COLO668 (cell line): ENCODE data around the gene GK.
"Not testable (repeated sequence)": the region's sequence is repeated elsewhere in the genome, so short reads cannot be mapped to it uniquely, and the experiment has no call there.

Experiments used
- DNase-seq: peaks from one replicate; lab custom pipeline; 2025; ENCODE audit not compliant: unreplicated experiment; lab: John Stamatoyannopoulos, UW

Gene GK

DNA sequence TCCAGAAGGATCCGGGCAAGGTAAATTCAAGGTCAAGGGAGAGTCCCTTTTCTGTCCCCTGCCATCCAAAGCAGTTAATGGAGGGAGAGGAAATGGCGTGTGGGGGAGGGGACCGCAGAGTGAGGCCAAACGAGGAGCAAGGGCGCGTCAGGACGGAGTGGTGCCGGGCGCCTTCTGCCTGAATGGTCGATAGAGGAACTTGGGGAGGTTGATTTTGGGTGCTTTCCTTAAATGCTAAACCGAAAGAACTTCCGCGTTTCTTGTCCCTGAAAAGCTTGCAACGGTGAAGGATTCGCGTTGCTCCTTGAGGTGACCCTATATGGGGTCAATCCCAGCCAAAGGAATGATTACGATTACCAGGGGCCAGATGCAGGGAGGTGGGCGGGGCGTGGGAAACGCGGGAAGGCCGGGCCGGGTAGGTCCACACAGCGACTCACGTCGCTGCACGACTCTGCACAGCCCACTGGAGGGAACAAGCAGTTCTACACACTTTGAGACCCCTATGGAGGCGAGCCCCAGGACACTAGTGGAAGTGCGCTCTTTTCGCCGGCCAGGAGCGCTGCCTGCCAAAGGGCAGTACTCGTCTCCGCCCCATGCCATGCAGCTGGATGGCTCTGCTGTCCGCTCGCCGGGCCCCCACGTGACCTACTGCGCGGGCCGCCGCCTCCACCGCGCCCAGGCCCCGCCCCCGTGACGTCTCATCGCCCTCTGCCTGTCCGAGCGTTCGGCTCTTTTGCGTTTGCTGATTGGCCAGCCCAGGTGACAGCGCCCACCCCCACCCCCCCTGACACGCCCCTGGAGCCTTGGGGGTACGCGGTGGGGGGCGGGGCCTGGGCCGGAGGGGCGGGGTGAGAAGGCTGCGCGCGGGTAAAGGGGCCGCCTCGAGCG is 452 bp upstream of the GK start:
- peak; percentile 94 for DNase-seq

DNA sequence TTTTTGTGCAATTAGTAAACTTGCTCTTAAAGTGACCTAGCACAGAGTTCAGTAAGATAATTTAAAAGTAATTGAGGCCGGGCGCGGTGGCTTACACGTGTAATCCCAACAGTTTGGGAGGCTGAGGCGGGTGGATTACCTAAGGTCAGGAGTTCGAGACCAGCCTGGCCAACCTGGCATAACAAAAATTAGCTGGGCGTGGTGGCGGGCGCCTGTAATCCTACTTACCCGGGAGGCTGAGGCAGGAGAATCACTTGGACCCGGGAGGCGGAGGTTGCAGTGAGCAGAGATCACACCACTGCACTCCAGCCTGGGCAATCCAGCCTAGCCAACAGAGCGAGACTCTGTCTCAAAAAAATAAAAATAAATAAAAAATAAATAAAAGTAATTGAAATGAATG is 1.2 kb downstream of the GK start:
- not testable (repeated sequence) for DNase-seq

DNA sequence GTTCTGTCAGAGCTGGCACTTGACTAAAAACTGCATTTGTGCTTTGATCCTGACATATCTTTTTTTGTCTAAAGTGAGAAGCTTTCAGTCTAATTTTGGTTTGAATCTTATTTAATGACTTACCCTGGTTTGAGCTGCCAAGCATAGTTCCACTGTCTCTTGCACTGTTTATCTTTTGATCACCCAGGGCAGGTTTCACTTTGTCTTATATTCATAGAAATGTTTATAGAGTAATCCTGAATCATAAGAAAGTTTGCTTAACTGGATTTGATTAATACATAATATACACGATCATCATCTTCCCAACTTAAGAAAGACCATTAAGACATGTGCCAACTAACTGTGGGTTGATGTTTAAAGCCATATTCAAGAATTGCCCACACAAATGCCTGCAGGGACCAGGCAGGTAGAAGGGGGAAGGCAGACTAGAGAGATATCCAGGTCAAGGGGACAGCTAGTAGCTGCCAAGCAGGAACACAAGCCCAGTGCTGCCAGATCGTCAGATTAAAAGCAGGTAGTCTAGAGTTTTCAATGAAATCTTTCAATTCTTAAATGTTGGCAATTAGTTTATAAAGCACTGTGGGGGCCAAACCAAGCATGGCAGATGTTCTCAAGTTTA is 1.9 kb downstream of the GK start:
- DNase-seq, result no peak

DNA sequence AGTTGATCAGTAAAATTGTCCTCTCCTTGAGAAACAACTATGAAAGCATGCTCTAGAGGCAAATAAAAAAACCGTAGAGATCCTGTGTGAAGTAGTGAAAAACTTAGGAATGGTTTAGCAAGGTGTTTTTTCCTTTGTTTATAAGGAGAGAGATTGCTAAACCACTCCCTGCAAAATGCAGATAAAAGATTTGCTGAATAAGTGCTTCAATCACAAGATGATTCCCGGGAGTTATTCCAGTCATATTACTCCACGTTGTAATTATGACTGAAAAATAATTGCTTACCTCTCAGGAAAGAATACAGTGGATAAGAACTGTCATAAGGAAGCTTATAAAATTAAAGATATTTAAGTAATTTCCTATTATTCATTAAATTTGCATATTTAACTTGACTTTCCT is 2.8 kb downstream of the GK start:
- no peak for DNase-seq

DNA sequence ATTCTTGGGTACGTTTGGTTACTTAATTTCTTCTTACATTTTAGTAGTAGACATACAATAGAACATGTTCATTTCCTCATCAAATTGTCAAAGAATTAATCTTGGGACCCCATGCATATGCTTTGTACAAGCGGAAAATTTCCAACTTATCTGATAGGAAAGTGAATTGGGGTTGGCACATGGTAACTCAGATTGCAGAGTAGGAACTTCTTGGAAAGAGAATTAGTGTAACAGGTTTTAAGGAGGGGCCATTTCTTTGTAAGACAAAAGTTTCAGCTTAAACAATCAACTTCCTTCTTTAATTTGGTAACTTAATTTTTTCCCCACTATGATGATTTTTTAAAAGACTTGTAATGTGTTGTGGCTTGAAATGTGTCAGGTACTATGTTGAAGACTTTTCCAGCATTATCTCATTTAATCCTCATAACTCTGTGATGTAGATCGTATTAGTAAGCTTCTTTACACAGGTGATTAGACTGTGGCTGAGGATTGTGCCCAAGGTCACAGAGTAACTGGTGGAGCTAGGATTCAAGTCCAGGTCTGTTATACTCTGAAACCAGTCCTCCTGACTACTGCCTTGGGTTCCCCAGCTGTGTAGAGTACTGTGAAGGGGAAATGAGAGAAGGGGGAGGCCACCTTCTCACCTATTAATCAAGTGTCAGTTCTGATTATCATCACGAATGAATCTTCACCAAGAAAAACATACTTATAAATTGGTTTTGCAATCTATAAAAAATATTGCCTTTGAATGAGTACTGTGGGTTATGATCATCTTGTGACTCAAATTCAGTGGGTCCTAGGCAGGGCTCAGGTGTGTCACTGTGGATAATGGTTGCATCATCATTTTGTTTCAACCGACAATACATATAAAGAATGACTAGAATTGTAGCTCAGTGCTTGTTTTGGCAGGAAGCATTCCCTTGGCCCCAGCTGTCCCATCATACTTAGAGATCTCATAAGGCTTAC is 4.3 kb downstream of the GK start:
- no peak for DNase-seq

DNA sequence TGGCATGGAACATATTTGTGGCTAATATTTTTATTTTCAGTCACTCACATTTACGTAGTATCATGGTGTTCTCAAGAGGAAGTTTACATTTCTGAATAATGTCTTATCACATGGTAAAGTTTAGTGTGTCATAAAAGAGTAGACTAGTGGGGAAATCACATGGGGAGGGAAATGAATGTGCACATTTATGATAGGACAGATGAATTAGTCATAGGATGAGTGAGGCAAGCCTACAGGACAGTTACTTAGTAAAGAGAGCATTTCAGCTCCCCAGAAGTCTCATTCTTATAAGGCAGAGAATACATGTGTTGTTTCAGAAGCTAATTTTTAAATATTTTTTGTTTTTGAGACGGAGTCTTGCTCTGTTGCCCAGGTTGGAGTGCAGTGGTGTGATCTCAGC is 6.2 kb downstream of the GK start:
- no peak for DNase-seq

DNA sequence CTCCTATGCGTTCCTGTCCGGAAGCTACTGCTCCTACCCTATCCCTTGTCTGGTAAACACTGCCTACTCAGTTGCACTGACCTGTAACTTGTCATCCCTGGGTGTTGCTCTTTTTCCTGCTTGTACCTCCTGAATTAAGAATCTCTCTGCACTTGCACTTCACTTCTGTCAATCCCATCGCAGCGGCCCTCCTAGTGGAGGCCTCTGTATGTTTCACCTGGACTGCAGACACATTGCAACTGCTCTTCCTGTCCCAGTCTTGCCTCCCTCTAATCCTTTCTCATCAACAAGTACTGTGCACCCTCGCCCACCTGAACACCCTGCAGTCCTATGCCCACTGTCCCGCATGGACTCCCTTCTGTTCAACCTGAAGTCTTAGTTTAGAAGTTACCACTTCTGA is 8.0 kb downstream of the GK start:
- DNase-seq, result no peak

DNA sequence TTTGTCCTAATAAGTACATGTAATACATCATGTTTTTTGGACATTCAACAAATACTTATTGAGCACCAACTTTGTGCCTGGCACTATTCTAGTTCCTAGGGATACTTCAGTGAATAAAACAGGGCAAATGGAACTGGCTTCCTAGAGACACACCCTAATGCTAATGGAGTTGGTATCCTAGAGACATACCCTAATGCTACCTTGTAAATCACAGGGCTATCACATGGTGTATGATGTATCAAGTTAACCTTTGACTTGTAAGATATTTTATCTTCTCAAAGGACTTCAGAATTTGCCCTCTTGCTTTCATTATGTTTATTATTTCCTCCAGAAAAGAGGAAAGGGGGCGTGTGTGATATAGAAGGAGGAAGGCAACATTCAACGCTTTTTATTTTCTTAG is 10.1 kb downstream of the GK start:
- no peak for DNase-seq

DNA sequence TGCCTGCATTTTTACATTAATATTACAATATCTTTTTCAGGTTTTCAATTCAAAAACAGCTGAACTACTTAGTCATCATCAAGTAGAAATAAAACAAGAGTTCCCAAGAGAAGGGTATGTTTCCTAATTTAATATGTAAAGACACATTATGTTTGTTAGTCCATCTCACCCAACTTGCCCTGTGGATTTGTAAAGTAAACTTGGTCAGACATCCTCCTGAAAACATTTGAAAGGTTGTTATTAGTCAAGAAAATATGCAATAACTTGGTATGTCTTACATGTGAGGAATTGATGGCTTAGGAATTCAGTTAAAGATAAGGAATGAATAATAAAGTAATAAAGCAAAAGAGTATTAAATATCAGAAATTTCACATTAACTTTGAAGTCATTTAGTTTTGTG is 12.2 kb downstream of the GK start:
- DNase-seq, result no peak

DNA sequence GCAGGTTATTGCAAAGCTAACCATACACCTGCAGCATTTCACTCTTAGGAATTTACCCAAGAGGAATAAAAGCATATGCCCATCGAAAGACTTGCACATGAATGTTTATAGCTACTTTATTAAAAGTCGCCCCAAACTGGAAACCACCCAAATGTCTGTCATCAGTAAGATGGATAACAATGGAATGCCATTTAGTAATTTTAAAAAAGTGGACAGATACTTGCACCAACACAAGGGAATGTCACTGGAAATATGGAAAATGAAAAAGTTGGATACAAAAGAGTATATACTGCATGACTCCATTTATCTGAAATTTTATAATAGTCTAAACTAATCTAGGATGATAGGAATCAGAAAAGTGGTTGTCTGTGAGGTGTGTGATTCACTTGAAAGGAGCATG is 12.9 kb downstream of the GK start:
- DNase-seq, result no peak

DNA sequence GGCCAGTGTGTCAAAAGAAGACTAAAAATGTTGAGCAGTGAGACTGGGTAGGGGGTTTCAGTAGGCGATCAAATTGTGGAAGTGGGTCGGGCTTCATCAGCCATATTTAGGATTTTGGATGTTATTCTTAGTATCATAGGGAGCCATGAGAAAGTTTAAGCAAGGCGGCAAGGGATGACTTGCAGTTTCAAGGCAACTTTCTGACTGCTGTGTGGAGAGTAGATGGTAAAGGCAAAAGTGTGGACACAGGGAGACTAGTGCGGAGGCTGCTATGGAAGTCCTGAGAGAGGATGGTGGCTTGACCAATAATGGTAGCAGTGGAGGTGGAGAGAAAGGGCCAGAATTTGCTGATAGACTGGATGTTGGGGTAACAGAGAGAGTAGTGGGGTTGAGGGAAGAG is 15.4 kb downstream of the GK start:
- DNase-seq, result no peak

DNA sequence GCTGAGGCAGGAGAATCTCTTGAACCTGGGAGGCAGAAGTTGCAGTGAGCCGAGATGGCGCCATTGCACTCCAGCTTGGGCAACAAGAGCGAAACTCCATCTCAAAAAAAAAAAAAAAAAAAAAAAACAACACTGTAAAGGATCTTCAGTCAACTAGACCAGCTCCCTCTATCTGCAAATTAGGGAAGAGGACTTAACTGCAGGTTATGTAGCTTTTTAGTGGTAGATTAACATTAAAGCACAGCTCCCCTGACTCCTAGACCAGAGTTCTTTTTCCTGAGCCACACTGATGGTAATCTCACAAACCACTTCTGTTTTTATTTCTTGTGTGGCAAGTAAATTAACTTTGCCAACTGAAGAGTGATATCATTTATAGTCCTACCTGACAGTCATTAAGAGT is 18.0 kb downstream of the GK start:
- DNase-seq, result not testable (repeated sequence)

DNA sequence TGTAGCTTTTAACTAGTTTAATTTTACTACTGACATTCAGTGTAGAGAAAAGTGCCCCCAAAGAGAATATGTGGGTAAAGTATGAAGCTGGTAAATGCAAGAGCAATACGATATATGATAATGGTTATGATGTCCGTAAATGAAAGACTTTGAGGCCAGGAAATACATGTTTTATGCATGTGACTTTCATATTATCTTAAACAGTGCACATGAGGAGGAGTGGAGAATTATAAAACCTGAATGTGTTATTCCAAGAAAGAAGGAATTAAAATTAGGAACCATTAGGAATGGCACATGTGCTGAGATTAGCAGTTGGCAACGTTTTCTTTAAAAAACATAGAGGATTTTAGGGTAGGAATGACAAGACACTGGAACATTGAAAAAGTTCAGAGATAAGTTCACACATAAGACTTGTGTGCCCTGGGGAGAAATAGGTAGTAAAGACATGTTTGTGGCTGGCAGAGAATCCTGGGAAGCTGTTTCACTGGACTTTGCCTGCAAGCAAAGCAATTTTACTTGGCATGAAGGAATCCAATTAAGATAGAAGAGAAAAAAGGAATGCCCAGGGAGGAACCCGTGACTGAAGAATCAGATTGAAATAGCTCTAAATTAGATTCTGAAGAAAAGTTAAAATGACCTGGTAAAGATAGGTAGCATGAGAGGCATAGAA is 20.0 kb downstream of the GK start:
- no peak for DNase-seq

DNA sequence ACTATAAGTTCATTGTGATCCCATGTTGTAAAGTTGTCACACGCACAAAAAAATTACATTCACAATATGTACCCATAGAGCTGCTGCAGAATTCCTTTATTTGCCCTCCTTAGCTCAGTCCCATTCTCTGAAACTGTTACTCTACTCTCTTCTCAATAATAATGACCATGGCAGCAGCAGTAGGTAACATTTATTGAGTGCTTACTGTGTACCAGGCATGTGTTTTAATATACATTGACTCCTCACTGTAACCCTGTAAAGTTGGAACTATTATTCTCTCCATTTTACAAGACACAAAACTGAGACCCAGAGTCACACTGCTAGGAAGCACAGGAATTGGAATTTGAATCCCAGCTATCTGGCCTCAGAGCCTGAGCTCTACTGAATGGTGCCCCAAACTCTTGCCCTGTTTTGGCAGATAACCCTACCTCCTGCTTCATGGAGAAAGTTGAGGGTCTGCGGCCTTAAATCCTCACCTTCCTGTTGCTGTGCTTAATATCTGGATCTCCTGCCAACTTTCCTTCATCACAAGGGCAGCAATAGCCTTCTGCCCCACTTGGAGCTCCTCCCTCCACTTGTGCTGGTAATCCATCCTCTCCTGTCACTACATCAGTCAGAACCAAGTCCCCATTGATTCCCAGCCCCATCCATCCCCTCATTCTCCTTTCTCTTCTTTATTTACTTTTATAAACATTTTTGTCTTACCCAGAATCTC is 20.8 kb downstream of the GK start:
- DNase-seq, result no peak

DNA sequence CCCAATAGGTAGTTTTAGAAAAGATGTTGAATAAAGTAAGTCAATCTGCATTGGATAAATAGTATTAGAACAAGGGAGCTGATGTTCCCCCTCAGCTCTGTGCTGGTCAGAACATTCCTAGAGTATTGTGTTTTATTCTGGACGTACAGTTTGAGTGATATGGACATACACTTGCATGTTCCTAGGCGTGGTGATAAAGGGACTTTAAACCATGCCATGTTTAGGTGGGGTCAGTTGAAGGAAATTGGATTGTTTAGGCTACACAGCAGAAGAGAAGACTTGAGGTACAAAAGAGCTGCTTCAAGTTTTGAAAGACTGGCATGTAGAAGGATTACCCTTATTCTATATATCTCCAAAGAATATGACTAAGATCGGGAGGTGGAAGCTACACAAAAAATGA is 21.6 kb downstream of the GK start:
- DNase-seq, result no peak

DNA sequence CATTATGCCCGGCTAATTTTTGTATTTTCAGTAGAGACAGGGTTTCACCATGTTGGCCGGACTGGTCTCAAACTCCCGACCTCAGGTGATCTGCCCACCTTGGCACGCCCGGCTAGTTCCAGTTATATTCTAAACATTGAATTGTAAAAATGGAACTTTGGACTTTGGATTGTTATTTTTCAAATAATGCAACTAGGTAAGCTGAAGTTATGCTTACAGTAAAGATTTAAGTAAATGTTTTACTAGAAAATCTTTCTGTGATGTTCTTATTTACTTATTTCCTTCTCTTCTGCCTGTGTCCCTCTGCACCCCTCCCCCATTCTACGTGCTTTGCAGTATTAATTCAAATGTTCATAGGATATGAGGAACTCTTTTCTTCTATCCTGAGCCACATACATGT is 26.1 kb downstream of the GK start:
- DNase-seq, result no peak

DNA sequence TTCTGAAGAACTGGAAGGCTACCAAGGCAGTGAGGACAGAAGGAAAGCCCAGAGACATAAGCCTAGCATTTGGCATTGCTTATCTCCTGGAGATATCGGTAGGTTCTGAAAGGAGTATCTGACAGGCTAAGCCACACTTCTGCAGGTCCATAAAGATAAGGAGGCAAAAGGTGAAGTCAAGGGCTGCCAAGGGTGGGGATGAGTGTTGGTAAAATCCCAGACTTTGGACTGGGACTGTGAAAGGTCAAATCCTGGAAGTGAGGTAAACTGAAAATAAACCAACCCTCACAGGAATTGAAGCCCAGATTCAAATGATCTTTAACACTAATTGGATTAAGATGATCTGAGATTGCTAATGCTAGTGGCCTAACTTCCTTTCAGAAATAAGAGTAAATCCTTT is 27.4 kb downstream of the GK start:
- no peak for DNase-seq

DNA sequence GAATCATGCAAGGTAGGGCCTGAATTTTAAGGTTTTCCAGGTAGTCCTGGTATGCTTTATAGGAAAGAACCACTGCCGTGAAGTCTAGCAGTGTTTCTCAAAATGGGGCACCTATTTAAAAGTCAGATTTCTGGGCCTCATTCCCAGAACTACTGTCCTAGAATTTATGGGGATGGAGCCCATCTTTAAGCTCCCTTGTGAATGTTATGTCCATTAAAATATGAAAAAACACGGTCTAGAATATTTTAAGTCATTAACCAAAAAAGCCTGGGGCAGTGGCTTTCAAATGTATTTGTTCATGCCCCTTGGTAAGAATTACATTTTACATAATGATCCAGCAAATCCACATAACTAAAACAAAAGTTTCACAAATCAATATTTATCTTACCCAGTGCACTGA is 35.4 kb downstream of the GK start:
- DNase-seq, result no peak

DNA sequence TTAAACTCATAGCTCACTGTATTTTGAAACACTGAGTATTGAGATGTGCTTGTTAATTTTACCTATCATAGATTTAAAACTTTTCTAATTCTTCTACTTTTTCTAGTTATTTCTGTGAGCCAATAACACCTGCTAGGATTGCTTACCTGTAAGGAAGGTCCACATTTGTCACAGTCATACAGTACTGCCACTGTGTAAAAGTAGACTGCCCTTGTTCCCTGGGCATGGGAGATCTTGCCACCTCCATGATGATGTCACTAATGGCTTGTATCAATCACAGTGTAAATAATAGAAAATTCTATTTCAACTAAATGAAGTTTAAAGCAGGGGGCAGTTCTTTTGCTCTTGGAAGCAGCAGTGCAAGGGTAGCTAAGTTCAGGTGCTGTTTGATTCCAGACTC is 35.9 kb downstream of the GK start:
- DNase-seq, result no peak

DNA sequence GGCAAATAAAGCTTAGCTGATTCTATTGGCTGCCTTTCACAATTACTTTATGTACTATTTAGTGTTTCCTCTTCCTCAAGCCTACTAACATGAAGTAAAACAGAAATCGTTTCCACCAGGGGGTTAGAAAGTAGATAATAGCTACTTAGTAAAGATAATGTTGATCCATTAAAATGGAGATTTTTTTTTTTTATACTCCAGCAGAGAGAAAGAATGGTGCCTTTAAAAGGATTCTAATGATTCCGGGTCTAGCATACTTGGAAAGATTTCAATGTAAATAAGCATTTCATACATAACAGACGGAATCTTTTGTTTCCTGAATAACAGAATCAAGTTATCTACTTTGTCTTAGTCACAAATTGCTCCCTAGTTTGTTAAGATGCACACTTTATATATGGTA is 37.1 kb downstream of the GK start:
- no peak for DNase-seq
